Dermis microvascular lymphatic vessel endothelial cell (primary cell): ENCODE results near the gene TGFB1I1. TPM values are rescaled to one million over a fixed set of nuclear protein-coding genes. Genes with fewer than 3 reads are reported as not detected.
"Not testable (repeated sequence)": the region's sequence is repeated elsewhere in the genome, so short reads cannot be mapped to it uniquely, and the experiment has no call there.

ENCODE experiments used
- DNase-seq, 2 donors: peaks; one replicate each; pipeline versions ENCODE4 v3.0.0 to v3.0.0-alpha.2; 2010; ENCODE audit warnings: low read depth in 2 of 2
- total RNA-seq: library from RNA; depleted of rRNA; stranded (reverse); fragments of >200 nt; gene quantifications from 2 replicates; pipeline ENCODE4 v1.2.1, GENCODE V29; 2014

The TGFB1I1 gene
- 26.2 and 40.7 TPM in 2 replicates for total RNA-seq

DNA sequence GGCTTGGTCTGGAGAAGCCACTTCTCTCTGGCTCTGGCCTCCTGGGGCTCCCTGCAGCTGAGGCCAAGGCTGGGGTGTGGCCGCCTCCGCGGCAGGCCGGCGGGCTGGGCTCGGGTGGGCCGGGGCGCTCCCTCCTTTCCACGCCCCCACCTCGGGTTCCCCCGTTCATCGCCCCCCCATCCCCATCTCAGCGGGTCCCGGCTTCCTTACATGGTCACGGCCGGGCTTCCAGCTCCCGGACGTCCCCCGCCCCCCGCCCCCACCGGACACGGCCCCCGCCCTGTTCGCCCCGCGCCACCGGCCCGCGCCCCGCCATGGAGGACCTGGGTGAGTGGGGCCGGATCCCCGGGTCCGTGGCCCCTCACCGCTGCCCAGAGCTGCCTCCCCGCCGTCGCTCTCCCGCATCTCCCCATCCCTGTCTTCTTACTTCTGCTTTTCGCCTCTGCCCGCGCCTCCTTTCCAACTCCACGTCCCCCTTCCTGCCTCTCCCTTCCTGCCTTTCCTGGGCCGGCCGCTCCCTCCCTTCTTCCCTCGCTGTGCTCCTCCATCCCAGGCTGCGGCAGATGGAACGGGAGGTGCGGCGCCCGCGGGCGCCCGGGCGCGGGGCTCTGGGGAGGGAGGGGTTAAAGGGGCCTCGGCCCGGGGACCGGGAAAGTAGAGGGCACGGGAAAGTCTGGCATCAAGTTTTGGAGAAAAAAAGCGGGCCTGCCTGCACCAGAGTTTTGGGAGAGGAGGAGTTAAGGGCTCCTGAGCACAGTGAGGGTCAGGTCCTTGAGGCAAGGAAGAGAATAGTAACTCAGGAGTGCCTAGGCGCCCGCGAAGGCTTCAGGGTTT, at the start of gene TGFB1I1:
Gene TGFB1I1 (plus strand): TSS at position 278 of the 834 bp plus-strand sequence. CDS start 37 bp downstream, at position 315.
- DNase-seq: peak in 1 of 2 donors; percentile 60

DNA sequence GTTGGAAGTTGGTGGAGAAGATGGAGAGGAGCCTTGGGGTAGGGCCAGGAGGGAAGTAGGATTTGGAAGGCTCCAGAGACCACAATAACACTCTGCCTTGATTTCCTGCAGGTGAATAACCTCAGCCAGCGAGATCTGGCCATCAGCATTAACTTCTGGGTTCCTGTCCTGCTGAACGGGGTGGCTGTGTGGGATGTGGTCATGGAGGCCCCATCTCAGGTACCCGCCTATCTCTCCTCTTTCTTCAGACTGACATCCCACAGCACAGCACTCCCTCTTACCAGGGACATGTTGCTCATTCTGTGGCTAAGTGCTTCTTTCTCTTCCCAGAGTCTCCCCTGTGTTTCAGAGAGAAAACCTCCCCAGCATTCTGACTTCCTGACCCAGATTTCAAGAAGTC, 48.7 kb upstream of the TGFB1I1 start:
- DNase-seq: no peak

DNA sequence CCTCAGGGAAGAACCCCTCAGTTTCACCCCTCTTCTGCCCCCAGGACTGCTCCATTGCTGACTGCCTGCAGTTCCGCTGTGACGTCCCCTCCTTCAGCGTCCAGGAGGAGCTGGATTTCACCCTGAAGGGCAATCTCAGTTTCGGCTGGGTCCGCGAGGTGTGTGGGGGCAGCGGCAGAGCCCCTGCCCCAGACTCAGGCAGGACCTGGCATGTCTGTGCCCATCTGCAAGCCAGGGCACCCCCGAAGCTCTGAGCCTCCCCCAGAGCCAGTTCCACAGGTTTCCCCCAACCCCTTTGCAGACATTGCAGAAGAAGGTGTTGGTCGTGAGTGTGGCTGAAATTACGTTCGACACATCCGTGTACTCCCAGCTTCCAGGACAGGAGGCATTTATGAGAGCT, 48.2 kb upstream of the TGFB1I1 start:
- no peak for DNase-seq

GRCh38 chr16:31427441-31428278, 44.3 kb upstream of the TGFB1I1 start:
- peak in 1 of 2 donors; percentile 14 for DNase-seq

DNA sequence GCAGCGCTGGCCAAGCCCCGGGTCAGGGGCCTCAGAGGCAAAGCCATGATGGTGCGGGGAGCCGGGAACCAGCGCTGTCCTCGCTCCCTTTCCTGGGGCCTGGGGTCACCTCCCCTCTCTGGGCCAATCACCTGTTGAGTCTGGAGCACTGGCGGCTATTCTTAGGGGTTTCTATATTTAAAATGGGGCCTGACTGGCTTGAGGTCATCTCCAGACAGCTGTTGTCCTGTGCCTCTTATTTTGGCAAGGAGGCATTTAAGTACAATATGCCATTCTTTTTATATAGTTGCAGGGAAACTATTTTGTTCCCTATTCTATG, 43.7 kb upstream of the TGFB1I1 start, which contains the start of gene COX6A2:
Gene COX6A2 (minus strand): TSS at position 82 of the 319 bp plus-strand sequence. CDS start 35 bp downstream, at position 47.
- DNase-seq: no peak

- no peak for DNase-seq
These were observed 43.2 kb upstream of the TGFB1I1 start for GRCh38 chr16:31428638-31429247.

DNA sequence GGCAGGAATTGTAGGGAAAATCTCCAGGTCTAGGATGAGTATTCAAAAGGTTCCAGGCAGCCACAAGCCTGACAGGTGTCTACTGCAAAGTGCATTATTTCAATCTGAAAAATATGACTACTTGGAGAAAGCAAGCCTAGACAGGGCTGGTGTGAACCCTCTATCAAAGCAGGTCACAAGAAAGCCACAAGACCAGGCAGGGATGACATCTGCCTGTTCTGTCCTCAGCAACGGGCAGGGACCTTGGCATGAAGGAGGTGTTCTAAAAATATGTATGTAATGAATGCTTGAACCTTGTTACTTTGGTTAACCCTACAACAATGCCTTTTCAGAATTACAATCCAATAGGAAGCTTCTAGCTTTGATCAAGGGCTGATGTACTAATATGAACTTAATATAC, 42.6 kb upstream of the TGFB1I1 start:
- DNase-seq: no peak

GRCh38 chr16:31429796-31430195, 42.2 kb upstream of the TGFB1I1 start:
- no peak for DNase-seq

DNA sequence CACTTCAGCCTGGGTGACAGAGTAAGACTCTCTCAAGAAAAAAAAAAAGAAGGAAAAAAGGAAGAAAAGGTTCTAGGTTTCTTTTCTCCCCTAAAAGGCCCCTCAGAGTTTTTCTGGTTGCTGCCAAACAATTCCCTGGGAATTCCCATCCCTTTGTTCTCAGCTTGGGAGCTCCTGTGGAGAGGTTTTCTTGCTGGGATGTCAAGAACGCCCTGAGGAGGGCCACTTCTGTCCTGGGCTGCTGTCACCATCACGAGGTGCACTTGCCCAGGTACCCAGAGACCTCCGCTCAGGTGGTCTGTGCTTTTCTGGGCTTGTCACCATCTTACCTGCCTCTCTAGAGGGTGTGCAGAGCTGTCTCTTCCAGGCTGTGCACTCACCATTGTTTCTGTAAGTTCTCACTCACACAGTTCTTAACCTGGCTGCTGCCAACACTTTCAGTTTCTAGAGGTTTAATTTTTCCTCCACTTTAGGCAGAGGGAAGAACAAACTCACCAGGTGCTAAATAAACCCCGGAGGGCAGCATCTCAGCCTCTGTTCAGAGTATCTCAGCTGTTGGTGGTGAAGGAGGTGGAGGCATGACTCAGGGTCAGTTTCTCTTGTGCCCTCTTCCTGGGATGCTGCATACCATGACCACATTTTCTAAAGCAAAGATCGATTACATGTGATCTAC, 41.4 kb upstream of the TGFB1I1 start:
- DNase-seq: no peak

DNA sequence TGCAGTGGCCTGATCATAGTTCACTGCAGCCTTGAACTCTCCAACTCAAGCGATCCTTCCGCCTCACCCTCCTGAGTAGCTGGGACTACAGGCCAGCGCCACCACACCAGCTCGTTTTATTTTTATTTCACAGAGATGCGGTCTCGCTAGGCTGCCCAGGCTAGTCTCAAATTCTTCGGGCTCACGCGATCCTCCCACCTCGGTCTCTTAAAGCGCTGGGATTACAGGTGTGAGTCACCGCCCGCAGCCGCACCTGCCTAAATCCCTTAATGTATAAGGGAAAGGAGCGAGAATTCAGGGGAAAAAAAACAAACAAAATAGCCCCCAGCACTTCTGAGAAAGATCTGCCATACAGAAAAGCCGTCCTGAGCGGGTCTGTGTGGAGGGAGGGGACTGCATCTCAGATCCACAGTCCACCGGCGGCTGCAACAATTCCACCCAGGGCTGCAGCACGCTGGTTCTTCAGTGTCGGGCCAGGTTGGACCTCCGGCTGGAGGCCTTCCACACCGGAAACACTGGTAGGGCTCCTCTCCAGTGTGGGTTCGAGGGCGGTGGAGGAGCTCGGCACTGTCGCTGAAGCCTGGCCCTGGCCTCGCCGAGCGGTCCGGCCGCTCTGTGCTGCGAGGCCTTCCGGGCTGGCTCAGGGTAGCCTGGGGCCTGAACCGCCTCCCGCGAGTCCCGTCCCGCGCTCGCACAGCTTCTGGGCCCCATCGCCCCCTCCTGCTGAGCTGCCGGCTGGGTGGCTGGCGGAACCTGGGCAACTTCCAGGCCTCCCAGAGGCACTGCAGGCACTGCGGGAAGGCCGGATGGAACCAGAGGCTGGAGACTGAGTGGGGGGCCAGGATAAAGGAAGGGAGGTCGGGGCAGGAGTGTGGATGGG, 36.4 kb upstream of the TGFB1I1 start:
- DNase-seq: no peak

- no peak for DNase-seq
These were observed 35.5 kb upstream of the TGFB1I1 start for GRCh38 chr16:31436221-31437045.

GRCh38 chr16:31438414-31438813, 33.5 kb upstream of the TGFB1I1 start:
- DNase-seq: no peak

DNA sequence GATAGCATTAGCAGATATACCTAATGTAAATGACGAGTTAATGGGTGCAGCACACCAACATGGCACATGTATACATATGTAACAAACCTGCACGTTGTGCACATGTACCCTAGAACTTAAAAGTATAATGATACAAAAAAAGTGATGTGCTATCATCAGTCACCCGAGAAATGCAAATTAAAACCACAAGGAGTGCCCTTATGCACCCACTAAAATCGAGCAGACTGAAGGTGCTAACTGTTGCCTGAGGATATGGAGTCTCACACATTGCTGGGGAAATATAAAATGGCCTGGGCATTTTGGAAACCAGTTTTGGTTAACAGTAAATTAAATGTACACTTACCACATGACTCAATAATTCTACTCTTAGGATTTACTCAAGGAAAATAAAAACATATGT, 32.9 kb upstream of the TGFB1I1 start:
- not testable (repeated sequence) for DNase-seq

GRCh38 chr16:31439519-31439918, 32.4 kb upstream of the TGFB1I1 start:
- no peak for DNase-seq

DNA sequence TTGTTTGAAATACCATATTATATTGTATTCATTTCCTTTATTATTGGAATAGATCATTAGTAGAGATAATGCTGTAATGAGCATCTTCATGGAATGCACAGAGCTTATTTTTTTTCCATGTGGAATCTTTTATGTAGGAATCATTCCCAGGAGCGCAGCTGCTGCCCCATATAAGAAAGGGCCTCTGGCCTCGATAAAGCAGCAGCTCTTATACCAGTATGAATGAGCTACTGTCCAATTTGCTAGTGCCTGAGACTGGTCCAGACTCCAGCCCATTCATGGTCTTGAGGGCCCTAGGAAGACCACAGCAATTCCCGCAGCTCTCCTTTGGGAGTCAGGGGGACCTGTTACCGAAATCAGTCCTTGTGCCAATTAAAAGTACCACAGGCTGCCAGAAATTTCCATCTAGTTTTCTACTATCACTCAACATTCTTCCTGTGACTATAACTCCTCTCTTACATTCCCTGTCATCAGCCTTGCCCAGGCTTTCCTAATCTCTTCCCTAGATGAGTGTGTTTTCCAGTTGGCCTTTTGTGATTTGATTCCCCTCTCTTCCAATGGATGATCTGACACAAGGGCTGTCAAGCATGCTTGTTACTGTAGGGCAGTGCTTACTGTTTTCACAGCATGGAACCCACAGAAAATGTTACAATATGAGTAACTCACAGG, 31.3 kb upstream of the TGFB1I1 start:
- DNase-seq: no peak

- no peak for DNase-seq
These were observed 30.0 kb upstream of the TGFB1I1 start for GRCh38 chr16:31441956-31442355.

- DNase-seq: not testable (repeated sequence)
These were observed 26.0 kb upstream of the TGFB1I1 start for GRCh38 chr16:31445931-31446330.

DNA sequence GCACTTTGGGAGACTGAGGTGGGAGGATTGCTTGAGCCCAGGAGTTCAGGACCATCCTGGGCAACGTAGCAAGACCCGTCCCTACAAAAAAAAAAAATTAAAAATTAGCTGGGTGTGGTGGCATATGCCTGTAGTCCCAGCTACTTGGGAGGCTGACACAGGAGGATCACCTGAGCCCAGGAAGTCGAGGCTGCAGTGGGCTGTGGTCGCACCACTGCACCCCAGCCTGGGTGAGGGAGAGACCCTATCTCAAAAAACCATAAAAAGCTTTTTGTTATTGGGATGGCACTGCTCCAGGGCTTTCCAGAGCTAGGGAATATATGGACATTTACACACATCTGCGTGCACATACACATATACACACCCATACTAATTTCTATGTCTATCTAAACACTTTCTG, 20.8 kb upstream of the TGFB1I1 start:
- DNase-seq: no peak
